Mucosa of descending colon (tissue), 3 donors: Measurements from ENCODE around the gene VILL. TPM values are rescaled to one million over a fixed set of nuclear protein-coding genes. Genes with fewer than 3 reads are reported as not detected.

Experiments used
- ATAC-seq: fragments of 200-7000 bp; cut with Tn5 transposase; one replicate; pipeline ENCODE4 v1.9.1; 2020; ENCODE audit warnings: mild to moderate bottlenecking, moderate library complexity
- DNase-seq, 3 donors: peaks; one replicate each; pipeline ENCODE4 v3.0.0-alpha.2; 2020
- H3K36me3 ChIP-seq: fragments of 200-600 bp; one replicate; pipeline ENCODE4 v1.8.0; 2021; ENCODE audit warnings: low read depth, mild to moderate bottlenecking
- H3K4me1 ChIP-seq: fragments of 200-600 bp; one replicate; pipeline ENCODE4 v1.8.0; 2021; ENCODE audit warnings: low read depth, mild to moderate bottlenecking
- H3K4me3 ChIP-seq: fragments of 200-600 bp; one replicate; pipeline ENCODE4 v1.8.0; 2021; ENCODE audit warnings: mild to moderate bottlenecking
- H3K9me3 ChIP-seq: fragments of 200-600 bp; one replicate; pipeline ENCODE4 v1.8.0; 2021; ENCODE audit warnings: mild to moderate bottlenecking
- CTCF ChIP-seq: fragments of 200-600 bp; IDR thresholded peaks from one replicate; pipeline ENCODE4 v1.8.0; 2022; ENCODE audit warnings: antibody characterized with exemption, mild to moderate bottlenecking
- intact Hi-C, 2 donors: fragments of 100-400 bp; cut with DNase I in 1 of 2; cut with micrococcal nuclease in 1 of 2; formaldehyde crosslinking; loops; one replicate each; pipeline versions ENCODE4 v1.11.0 to v1.11.1; 2022; cut with DNase I, micrococcal nuclease
- total RNA-seq, 3 donors: library from RNA; stranded (reverse); fragmentation: NEBNext Ultra II Directional in 2 of 3; extraction: Animal tissue kit (Norgen Biotek cat#: 25700) in 2 of 3; gene quantifications; one replicate each; pipeline versions ENCODE4 v1.2.1 to v1.2.4, GENCODE V29; 2021 to 2023
- donor health status: DM: no; HTN: no; CAD: no; lungs with moderate emphysema.
- donor health status: DM: no; HTN: no; CAD: no.
- donor health status: DM: no; HTN: yes; CAD: no.

Gene VILL
- total RNA-seq, 3 donors from 2014 or later, result 69.7 to 197 (median 150) TPM

- peak in 2 of 3 donors; percentile 43 to 57 for DNase-seq
- Histone ChIP-seq H3K9me3 (no peaks in the 10 kb centered on the region), H3K36me3 (no peaks in the 10 kb centered on the region), H3K4me1 (peaks cover 30% of the 10 kb centered on the region), H3K4me3 (no peak overlapping the region)
- intact Hi-C loops, result no loop called here
- no peak for ATAC-seq
- no peak for TF ChIP-seq CTCF
These were observed 15.9 kb downstream of the VILL start for GRCh38 chr3:38006445-38006995.

- ATAC-seq (no peak), DNase-seq (peak in 2 of 3 donors; percentile 41 to 46)
- TF ChIP-seq CTCF, result no peak
- Histone ChIP-seq H3K4me3 (no peak overlapping the region), H3K9me3 (no peaks in the 10 kb centered on the region), H3K4me1 (peaks cover 27% of the 10 kb centered on the region), H3K36me3 (no peaks in the 10 kb centered on the region)
- intact Hi-C loops, result no loop called here
These were observed 17.1 kb downstream of the VILL start for GRCh38 chr3:38007754-38008090.

DNA sequence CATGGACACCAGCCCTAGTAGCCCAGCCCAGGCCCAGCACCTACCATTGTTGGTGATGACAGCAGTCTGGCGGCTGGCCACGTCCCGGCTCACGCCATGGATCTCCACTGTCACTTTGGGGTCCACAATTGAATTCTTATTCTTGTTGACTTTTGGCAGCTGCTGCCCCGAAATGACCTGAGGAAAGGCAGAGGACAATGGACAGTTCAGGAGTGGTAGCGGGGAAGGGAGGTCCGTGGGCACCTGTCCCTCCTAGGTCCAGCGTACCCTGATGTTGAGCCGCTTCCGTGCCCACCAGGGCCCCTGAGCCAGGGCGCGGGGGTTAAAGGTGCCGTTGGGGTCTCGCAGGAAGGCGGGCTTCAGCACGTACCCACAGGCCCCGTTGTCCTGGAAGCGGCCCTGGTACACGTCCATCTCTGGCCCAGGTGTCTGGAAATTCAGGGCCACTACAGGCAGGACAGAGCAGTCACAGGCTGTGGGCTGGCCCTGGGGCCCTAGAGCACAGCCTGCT is 17.7 kb downstream of the VILL start:
- no peaks in the 10 kb centered on the region for H3K9me3 ChIP-seq
- H3K36me3 ChIP-seq, result no peaks in the 10 kb centered on the region
- peaks cover 28% of the 10 kb centered on the region for H3K4me1 ChIP-seq
- peak in 2 of 3 donors; percentile 36 to 45 for DNase-seq
- no peak overlapping the region for H3K4me3 ChIP-seq
- no peak for TF ChIP-seq CTCF
- intact Hi-C loops, result no loop called here
- no peak for ATAC-seq

DNA sequence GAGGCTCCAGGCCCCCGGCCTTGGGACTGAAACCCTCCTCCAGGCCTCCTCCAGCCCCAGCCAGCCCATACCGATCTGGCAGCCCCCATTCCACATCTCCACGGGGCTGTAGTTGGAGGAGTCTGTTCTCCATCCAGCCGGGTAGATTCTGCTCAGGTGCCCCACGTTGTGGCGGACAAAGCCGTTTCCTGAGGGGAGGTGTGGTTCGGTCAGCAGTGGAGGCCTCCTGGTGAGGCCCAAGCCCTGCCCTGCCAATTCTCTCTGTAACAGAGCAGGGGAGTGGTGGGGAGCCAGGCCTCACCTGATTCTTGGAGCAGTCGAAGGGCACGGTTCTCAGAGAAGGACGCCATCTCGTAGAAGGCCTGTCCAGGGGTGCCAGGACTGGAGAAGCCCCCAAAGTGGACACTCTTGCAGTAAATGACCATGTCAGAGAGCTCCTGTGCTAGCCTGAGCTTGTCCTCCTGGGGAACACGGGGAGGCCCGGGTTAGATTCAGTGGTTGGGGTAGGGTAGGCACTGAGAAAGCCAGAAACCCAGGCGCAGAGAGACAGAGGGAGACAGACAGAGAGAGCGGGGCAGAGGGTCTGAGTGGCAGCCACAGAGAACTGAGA is 18.5 kb downstream of the VILL start:
- H3K36me3 ChIP-seq, result no peaks in the 10 kb centered on the region
- ATAC-seq, result no peak
- intact Hi-C loops, result no loop called here
- H3K9me3 ChIP-seq, result no peaks in the 10 kb centered on the region
- peak in 2 of 3 donors; percentile 30 to 36 for DNase-seq
- H3K4me1 ChIP-seq, result peaks cover 28% of the 10 kb centered on the region
- TF ChIP-seq CTCF, result no peak
- no peak overlapping the region for H3K4me3 ChIP-seq

DNA sequence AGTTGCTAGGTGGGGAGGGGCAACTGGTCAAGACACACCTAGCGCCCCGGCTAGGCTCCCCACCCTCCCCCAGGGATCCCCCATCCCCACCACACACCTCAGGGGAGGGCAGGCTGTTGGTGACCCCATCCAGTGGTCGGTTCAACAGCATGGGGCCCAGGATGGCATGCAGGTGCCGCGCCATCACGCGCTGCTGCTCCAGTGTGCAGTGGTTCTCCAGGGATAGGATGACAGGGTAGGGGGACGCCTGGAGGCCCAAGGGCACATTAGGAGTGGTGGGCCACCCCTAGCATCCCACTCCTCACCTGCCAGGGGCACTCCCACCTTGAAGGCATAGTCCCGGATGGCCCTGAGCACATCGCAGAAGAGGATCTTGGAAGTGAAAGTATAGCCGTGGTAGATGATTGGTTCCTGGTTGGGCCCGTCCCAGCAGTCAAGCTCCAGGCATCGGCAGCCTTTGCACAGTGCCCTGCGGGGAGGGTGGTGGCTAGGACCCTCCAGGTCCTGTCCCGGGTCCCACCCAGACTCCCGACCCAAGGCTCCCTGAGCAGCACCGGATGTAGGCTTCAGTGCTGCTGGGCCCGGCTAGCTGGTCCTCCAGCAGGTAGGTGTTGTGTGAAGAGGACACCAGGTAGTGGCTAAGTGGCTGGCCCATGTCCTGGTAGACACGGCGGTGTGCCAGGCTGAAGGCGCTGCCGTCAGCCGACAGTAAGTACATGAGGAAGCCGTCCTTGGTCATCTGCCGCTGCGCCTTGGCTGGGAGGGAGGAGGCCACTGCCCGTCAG is 19.4 kb downstream of the VILL start:
- Histone ChIP-seq H3K4me1 (peaks cover 24% of the 10 kb centered on the region), H3K9me3 (no peaks in the 10 kb centered on the region), H3K4me3 (no peak overlapping the region), H3K36me3 (no peaks in the 10 kb centered on the region)
- DNase-seq (peak in 2 of 3 donors; percentile 35 to 52), ATAC-seq (peak; percentile 2)
- intact Hi-C loops, result no loop called here
- TF ChIP-seq CTCF, result no peak
